ENCODE measurements around the gene HDAC11. TPM values are rescaled to one million over a fixed set of nuclear protein-coding genes. Genes with fewer than 3 reads are reported as not detected.

Gene HDAC11
- total RNA-seq, 2 donors from 2014 or later, result 24.0 to 36.1 TPM

- H3K4me1 ChIP-seq, result no peaks in the 10 kb centered on the region
- no peak overlapping the region for H3K9ac ChIP-seq (ENCODE audit: low read depth in 2 of 2, low read length in 2 of 2)
- no peaks in the 10 kb centered on the region for H3K27me3 ChIP-seq
- no peak overlapping the region for H3K27ac ChIP-seq
- DNase-seq, result no peak
- no peak overlapping the region for H3K4me3 ChIP-seq
- TF ChIP-seq CTCF (IDR thresholded peaks at IDR 0.05), result no peak
- intact Hi-C loops (cut with DNase I), result no loop called here
- no peaks in the 10 kb centered on the region for H3K9me3 ChIP-seq
- H3K36me3 ChIP-seq, result no peaks in the 10 kb centered on the region
Observed at GRCh38 chr3:13509816-13510192, 29.7 kb downstream of the HDAC11 start.

GRCh38 chr3:13512451-13512850, 32.3 kb downstream of the HDAC11 start:
- no peak for DNase-seq
- Histone ChIP-seq H3K4me3 (no peak overlapping the region), H3K36me3 (no peaks in the 10 kb centered on the region), H3K9me3 (no peaks in the 10 kb centered on the region), H3K9ac (ENCODE audit: low read depth in 2 of 2, low read length in 2 of 2) (no peak overlapping the region), H3K4me1 (no peaks in the 10 kb centered on the region), H3K27ac (no peak overlapping the region), H3K27me3 (no peaks in the 10 kb centered on the region)
- intact Hi-C loops (cut with DNase I), result no loop called here
- TF ChIP-seq CTCF (IDR thresholded peaks at IDR 0.05), result no peak

- intact Hi-C loops (cut with DNase I), result no loop called here
Observed at GRCh38 chr3:13513051-13513912, 33.2 kb downstream of the HDAC11 start.

GRCh38 chr3:13513913-13514517, 33.9 kb downstream of the HDAC11 start:
- Histone ChIP-seq H3K4me3 (no peak overlapping the region), H3K27ac (no peak overlapping the region), H3K9ac (ENCODE audit: low read depth in 2 of 2, low read length in 2 of 2) (no peak overlapping the region), H3K4me1 (no peaks in the 10 kb centered on the region), H3K9me3 (no peaks in the 10 kb centered on the region), H3K27me3 (no peaks in the 10 kb centered on the region), H3K36me3 (no peaks in the 10 kb centered on the region)
- intact Hi-C loops (cut with DNase I), result no loop called here
- DNase-seq, result no peak
- TF ChIP-seq CTCF (IDR thresholded peaks at IDR 0.05), result no peak

More at GRCh38 chr3:13513051-13513912, 33.2 kb downstream of the HDAC11 start:
- no peak for TF ChIP-seq CTCF (IDR thresholded peaks at IDR 0.05)
- Histone ChIP-seq H3K4me3 (no peak overlapping the region), H3K36me3 (no peaks in the 10 kb centered on the region), H3K4me1 (no peaks in the 10 kb centered on the region), H3K27me3 (no peaks in the 10 kb centered on the region), H3K27ac (no peak overlapping the region), H3K9ac (ENCODE audit: low read depth in 2 of 2, low read length in 2 of 2) (no peak overlapping the region), H3K9me3 (no peaks in the 10 kb centered on the region)
- no peak for DNase-seq

- no peak for TF ChIP-seq CTCF (IDR thresholded peaks at IDR 0.05)
- Histone ChIP-seq H3K9me3 (no peaks in the 10 kb centered on the region), H3K27me3 (no peaks in the 10 kb centered on the region), H3K4me3 (no peak overlapping the region), H3K27ac (no peak overlapping the region), H3K9ac (ENCODE audit: low read depth in 2 of 2, low read length in 2 of 2) (no peak overlapping the region), H3K36me3 (no peaks in the 10 kb centered on the region), H3K4me1 (no peaks in the 10 kb centered on the region)
- intact Hi-C loops (cut with DNase I), result no loop called here
- DNase-seq, result no peak
Observed at GRCh38 chr3:13514639-13515435, 34.7 kb downstream of the HDAC11 start.

All from colonic mucosa (tissue), 4 donors.